ENCODE results near the gene SMPD1.

The SMPD1 gene

DNA sequence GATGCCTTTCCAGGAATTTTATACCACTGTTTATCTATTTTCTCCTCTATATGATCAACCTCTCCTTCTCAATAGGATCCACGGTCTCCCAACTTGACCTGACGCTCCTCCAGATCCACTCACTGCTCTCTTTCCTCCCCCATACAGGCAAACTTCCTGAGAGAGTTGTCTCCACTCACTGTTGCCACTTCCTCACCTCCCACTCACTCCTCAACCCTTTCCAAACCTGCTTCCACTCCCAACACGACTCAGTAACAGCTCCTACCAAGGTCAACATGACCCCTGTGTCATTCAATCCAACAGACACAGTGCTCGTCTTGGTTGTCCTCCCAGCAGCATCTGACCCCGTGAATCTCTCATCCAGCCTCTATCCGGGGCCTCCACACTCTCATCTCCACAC, 25.5 kb downstream of the SMPD1 start:
- no peak for DNase-seq

- DNase-seq = no peak
Measured at GRCh38 chr11:6417907-6418556, 27.8 kb downstream of the SMPD1 start.

DNA sequence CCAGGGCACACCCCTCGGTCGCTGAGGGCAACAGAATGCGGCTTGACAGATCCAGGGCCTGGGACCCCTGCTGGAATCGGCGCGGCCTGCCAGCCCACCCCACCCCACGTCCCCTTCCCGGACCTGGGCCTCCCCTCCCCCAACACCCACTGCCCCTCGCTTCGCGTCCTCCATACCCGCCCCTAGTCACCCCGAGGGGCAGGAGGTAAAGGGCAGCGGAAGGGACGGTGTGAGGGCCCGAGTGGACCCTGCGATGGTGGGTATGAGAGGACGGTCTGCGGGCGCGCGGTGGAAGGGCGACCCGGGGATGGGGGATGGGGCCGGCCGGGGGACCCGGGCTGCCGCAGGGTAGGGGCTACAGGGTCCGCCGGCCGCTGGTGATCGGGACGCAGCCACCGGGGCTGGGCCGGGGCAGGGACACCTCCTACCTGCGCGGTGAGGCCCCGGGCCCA, 28.3 kb downstream of the SMPD1 start:
- peak; percentile 34 for DNase-seq

DNA sequence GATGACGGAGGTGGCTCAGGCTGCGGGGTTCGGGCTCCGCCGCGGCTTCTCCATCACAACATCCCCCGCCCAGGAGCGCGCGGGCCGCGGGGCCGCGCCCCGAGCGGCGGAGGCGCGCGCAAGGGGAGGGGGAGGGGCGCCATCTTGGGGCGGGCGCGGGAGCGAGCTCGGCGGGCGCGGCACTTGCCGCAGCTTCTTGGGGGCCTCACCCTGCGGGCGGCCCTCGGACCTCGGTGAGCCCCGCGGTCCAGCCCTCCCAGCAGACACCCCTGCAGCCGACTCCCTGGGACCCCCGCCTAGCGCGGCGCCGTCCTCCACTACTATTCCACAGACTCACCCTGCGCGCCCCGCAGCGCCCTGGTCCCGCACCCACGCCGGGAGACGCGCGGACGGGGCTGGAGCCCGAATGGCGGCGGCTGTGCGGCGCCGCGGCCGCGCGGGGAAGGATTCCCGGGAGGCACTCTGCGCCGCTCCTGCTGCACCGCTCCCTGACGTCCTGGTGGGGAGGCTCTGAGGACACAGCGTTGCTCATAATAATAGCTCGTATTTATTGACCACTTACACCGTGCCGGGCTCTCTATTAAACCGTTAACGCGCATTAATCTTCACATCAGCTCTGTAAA, 28.8 kb downstream of the SMPD1 start, which contains the start of gene APBB1:
APBB1 (minus strand) TSS at position 86 of the 623 bp plus-strand sequence. CDS start 7,747 bp downstream, outside the sequence.
- DNase-seq = peak; percentile 87

DNA sequence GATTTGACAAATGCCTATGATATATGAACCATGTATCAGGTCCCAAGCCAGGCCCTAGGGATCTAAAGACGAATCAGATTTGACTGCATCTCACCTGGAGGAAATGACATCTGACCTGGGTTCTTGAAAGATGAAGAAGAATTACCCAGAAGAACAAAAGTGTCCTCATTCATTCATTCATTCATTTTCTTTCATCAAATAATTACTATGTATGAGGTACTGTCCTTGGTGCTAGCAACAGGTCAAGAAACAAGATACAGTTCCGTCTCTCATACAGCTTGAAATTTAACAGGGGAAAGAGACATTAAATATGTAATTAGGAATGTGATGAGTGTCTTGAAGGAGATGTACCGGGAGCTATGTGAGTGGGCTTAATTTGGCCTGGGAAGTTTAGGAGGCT, 30.4 kb downstream of the SMPD1 start:
- no peak for DNase-seq

DNA sequence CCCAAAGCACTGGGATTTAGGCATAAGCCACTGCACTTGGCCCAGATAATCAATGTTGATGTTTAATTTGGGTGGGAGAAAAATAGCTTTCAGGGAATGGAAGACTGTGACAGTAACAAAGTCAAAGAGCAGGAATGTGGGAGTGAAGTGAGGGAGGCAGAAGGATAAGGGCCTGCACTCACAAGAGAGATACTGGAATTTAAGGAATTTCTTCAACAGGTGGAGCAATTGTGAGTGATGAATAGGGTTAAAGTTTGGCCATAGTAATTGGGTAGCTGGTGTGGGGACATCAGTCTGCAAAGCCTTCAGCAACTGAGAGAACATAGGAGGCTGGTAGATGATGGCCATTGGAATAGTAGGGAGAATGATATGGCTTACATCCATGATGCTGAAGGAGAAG, 37.2 kb downstream of the SMPD1 start:
- no peak for DNase-seq

GRCh38 chr11:6431861-6432260, 41.6 kb downstream of the SMPD1 start:
- no peak for DNase-seq

GRCh38 chr11:6433998-6434660, 43.9 kb downstream of the SMPD1 start:
- DNase-seq = peak; percentile 35

DNA sequence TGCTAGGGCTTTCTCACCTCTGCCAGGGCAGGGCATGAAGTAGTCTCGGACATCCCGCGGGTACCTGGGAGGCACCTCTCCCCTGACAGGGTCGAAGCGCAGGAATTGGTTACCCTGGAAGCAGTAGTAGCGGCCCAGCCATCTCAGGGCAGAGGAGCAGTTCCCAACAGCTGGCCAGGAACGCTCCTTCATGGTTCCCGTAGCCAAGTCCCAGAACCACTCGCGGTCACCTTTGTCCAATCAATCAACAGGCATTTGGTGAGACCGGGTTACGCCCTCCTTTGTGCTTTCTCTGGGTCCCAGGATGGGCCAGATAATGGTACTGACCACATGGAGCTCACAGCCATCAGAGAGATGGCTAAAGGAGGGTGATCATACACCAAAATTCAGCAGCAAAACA, 47.1 kb downstream of the SMPD1 start:
- DNase-seq = no peak

DNA sequence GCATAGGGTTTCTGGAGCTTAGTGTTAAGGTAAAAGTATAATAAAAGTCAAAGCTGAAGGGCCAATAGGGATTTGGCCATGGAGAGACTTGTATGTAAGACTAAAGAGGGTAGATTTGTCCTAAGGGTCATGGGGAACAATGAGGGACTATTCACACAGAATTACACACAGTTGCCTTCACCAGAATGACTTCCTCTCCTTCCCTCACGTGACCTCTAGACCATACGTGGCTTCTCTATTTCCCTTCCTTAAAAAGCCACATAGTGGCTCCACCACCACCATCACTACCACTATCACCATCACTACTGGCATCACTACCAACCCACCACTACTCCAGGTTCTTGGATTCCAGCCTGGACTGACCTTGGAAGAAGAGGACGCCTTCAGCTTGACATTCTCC, 47.7 kb downstream of the SMPD1 start:
- no peak for DNase-seq

- DNase-seq = peak; percentile 76
Measured at GRCh38 chr11:6438979-6439571, 48.8 kb downstream of the SMPD1 start.

DNA sequence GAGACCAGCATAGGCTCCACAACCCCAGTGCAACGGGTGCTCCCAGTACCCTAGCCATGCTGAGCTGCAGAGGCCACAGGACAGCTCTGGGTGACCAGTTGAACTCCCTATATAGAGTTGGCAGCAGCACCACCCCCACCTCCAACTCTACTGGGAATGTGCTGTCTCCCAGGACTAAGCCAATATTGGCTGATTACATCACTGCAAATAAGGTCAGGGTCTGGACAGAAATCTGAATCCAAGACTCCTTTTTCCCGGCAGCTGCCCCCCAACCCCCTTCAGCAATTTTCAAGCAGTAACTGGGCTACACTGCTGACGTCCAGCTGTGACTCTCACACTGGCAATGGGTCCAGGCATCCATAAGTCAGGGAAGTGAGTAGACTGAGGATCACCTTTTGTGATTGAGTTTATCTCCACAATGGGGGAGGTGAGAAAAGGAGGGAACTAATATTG, 50.7 kb downstream of the SMPD1 start, which contains the start of gene HPX:
HPX (minus strand) TSS at position 82 of the 453 bp plus-strand sequence; CDS start at position 58, 24 bp downstream.
- DNase-seq = no peak

- no peak for DNase-seq
Measured at GRCh38 chr11:6442441-6442840, 52.2 kb downstream of the SMPD1 start.

DNA sequence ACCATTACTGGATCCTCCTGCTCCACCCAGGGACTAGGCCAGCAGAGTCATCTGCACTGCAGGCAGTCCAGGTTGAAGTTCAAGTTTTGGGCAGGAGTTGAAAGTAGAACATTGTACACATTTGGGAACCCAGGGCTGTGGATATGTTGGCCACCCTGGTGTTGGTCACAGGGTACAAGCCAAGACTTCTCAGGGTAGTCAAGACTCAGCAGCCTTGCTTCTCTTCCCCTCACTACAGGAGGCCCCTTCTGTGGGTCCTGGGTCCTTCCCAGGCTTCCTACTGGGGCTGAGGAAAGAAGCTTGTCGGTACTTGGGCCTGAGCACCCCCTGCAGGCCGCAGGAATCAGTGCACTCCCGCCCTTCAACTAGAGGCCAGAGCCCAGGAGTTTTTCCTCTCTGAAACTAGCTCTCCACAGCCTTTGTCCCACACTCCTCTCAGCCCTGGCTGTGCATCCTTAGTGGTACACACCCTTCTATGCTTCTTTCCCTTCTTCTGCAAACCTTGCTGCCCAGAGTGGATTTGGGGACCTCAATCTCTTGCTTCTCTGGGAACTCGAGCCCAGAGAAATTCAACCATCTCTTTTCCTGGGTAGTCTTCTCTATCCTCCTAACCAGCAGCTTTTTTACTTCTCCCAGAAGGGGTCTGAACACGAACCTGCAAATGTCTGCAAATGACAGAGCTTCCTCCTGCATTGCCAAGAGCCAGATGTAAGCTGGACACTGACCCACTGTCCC, 53.2 kb downstream of the SMPD1 start:
- DNase-seq = peak; percentile 63

Data from NCI-H69 (cell line).